H1 (cell line): Measurements from ENCODE around the gene PRDM4. TPM values are rescaled to one million over a fixed set of nuclear protein-coding genes. Genes with fewer than 3 reads are reported as not detected.

ENCODE experiments used
- CTCF ChIA-PET: fragments of 300-600 bp; sonication (Branson Sonifier 250); formaldehyde crosslinking; loops from one replicate; lab custom pipeline; 2021; ENCODE audit not compliant: partially characterized antibody; lab: Charles Lee
- POLR2A ChIA-PET: fragments of 300-600 bp; sonication (Branson Sonifier 250); formaldehyde crosslinking; loops from one replicate; lab custom pipeline; 2021; ENCODE audit warnings: inconsistent platforms; ENCODE audit not compliant: partially characterized antibody; lab: Charles Lee
- DNase-seq, 2 experiments: peaks; one replicate each; pipeline versions ENCODE4 v3.0.0 to v3.0.0-alpha.2; 2010 to 2022; ENCODE audit warnings: low spot score in 2 of 2, low read depth in 1 of 2, mixed read lengths in 1 of 2
- FAIRE-seq: peaks from 2 replicates; lab custom pipeline; 2011; peaks lifted over from hg19 to GRCh38; lab: Jason Lieb, UNC
- H2AFZ ChIP-seq: 2 replicates; pipeline ENCODE4 v1.8.1; 2012; ENCODE audit warnings: low read length, inconsistent platforms
- H2AK5ac ChIP-seq: 2 replicates; pipeline ENCODE4 v1.6.1; 2013; ENCODE audit warnings: low read depth, low read length
- H2BK120ac ChIP-seq: replicated peaks from 2 replicates; pipeline ENCODE3; 2013; ENCODE audit warnings: low read depth, low read length, inconsistent platforms
- H2BK12ac ChIP-seq: 2 replicates; pipeline ENCODE4 v1.6.1; 2013; ENCODE audit warnings: low read depth, low read length
- H2BK15ac ChIP-seq: 2 replicates; pipeline ENCODE4 v1.6.1; 2013; ENCODE audit warnings: low read length
- H2BK20ac ChIP-seq: 2 replicates; pipeline ENCODE4 v1.6.1; 2013; ENCODE audit warnings: low read length
- H2BK5ac ChIP-seq: 2 replicates; pipeline ENCODE4 v1.6.1; 2013; ENCODE audit warnings: low read depth, low read length
- H3K14ac ChIP-seq: 2 replicates; pipeline ENCODE4 v1.6.1; 2013; ENCODE audit warnings: inconsistent platforms; ENCODE audit not compliant: insufficient read length
- H3K18ac ChIP-seq: 2 replicates; pipeline ENCODE4 v1.6.1; 2013; ENCODE audit warnings: low read length; ENCODE audit errors: extremely low read depth
- H3K23ac ChIP-seq: 2 replicates; pipeline ENCODE4 v1.6.1; 2013; ENCODE audit warnings: inconsistent platforms; ENCODE audit not compliant: insufficient read length
- H3K23me2 ChIP-seq: 2 replicates; pipeline ENCODE4 v1.6.1; 2013; ENCODE audit warnings: low read depth, low read length
- H3K27ac ChIP-seq: 2 replicates; pipeline ENCODE4 v1.6.1; 2011; ENCODE audit warnings: low read depth, low read length, inconsistent platforms
- H3K27me3 ChIP-seq, 4 experiments: replicated peaks in 1 of 4; 1 replicate in 1 of 4; 2 replicates in 3 of 4; pipeline versions ENCODE4 v1.6.1 to v1.8.1; 2011 to 2013; ENCODE audit warnings: low read length in 3 of 4, mild to moderate bottlenecking in 3 of 4, inconsistent platforms in 2 of 4, mixed read lengths in 2 of 4, moderate library complexity in 1 of 4; ENCODE audit not compliant: control insufficient read depth in 3 of 4, insufficient read depth in 3 of 4; ENCODE audit errors: extremely low read depth in 1 of 4
- H3K36me3 ChIP-seq, 4 experiments: 2 replicates each; pipeline versions ENCODE4 v1.6.1 to v1.8.1; 2011 to 2013; ENCODE audit warnings: mild to moderate bottlenecking in 4 of 4, low read length in 3 of 4, moderate library complexity in 2 of 4, control low read depth in 1 of 4, inconsistent platforms in 1 of 4; ENCODE audit not compliant: insufficient read depth in 4 of 4, control insufficient read depth in 2 of 4
- H3K4ac ChIP-seq: replicated peaks from 2 replicates; pipeline ENCODE3; 2013; ENCODE audit warnings: low read length, low read depth, mixed read lengths, inconsistent platforms; ENCODE audit not compliant: insufficient read length
- H3K4me1 ChIP-seq, 4 experiments: replicated peaks in 1 of 4; 1 replicate in 1 of 4; 2 replicates in 3 of 4; pipeline versions ENCODE4 v1.6.1 to v1.8.1; 2011 to 2013; ENCODE audit warnings: low read length in 3 of 4, inconsistent platforms in 2 of 4, mixed read lengths in 1 of 4; ENCODE audit not compliant: insufficient read depth in 4 of 4, control insufficient read depth in 3 of 4
- H3K4me2 ChIP-seq, 2 experiments: 2 replicates each; pipeline versions ENCODE4 v1.6.1 to v1.8.1; 2011 to 2013; ENCODE audit warnings: low read depth in 2 of 2, low read length in 2 of 2, control low read depth in 1 of 2, inconsistent platforms in 1 of 2, mild to moderate bottlenecking in 1 of 2; ENCODE audit not compliant: insufficient read depth in 1 of 2
- H3K4me3 ChIP-seq, 4 experiments: fragments of 200-600, 300-600 bp in 1 of 4; sonication (generic), shearing (Covaris generic), sonication (Bioruptor Twin) in 1 of 4; 2 replicates each; pipeline versions ENCODE4 v1.5.1 to v1.8.1; 2011 to 2016; ENCODE audit warnings: low read length in 4 of 4, low read depth in 3 of 4, control low read depth in 2 of 4, inconsistent platforms in 2 of 4, mild to moderate bottlenecking in 2 of 4, mixed read lengths in 1 of 4, moderate library complexity in 1 of 4; ENCODE audit not compliant: insufficient read depth in 2 of 4; ENCODE audit errors: extremely low read depth in 1 of 4
- H3K56ac ChIP-seq: replicated peaks from 2 replicates; pipeline ENCODE3; 2013; ENCODE audit warnings: low read depth, mild to moderate bottlenecking, mixed read lengths, low read length, inconsistent platforms; ENCODE audit not compliant: insufficient read length
- H3K79me1 ChIP-seq: 2 replicates; pipeline ENCODE4 v1.6.1; 2013; ENCODE audit warnings: low read depth, low read length, control low read depth
- H3K79me2 ChIP-seq, 2 experiments: 2 replicates each; pipeline versions ENCODE4 v1.6.1 to v1.8.1; 2012 to 2013; ENCODE audit warnings: low read length in 2 of 2, mild to moderate bottlenecking in 2 of 2, inconsistent platforms in 1 of 2; ENCODE audit not compliant: insufficient read depth in 2 of 2, control insufficient read depth in 1 of 2
- H3K9ac ChIP-seq, 4 experiments: replicated peaks in 1 of 4; 1 replicate in 1 of 4; 2 replicates in 3 of 4; pipeline versions ENCODE4 v1.6.1 to v1.8.1; 2011 to 2013; ENCODE audit warnings: low read depth in 3 of 4, low read length in 3 of 4, control low read depth in 2 of 4, mild to moderate bottlenecking in 2 of 4, moderate library complexity in 2 of 4, inconsistent platforms in 1 of 4; ENCODE audit errors: extremely low read depth in 1 of 4
- H3K9me3 ChIP-seq, 2 experiments: 2 replicates each; pipeline versions ENCODE4 v1.6.1 to v1.8.1; 2012 to 2013; ENCODE audit warnings: mild to moderate bottlenecking in 2 of 2, moderate library complexity in 2 of 2, control low read depth in 1 of 2, inconsistent platforms in 1 of 2, low read depth in 1 of 2, low read length in 1 of 2, mixed read lengths in 1 of 2; ENCODE audit not compliant: insufficient read depth in 2 of 2
- H4K20me1 ChIP-seq, 2 experiments: replicated peaks in 1 of 2; 2 replicates each; pipeline versions ENCODE3 to v1.8.1; 2011 to 2013; ENCODE audit warnings: inconsistent platforms in 2 of 2, low read length in 2 of 2, mild to moderate bottlenecking in 1 of 2; ENCODE audit not compliant: insufficient read depth in 2 of 2, control insufficient read depth in 1 of 2
- H4K5ac ChIP-seq: 2 replicates; pipeline ENCODE4 v1.6.1; 2013; ENCODE audit warnings: low read length, low read depth, mixed read lengths, inconsistent platforms; ENCODE audit not compliant: insufficient read length
- H4K8ac ChIP-seq: 2 replicates; pipeline ENCODE4 v1.8.0; 2013; ENCODE audit warnings: mild to moderate bottlenecking, moderate library complexity, low read length, inconsistent platforms; ENCODE audit not compliant: insufficient read depth; ENCODE audit errors: extremely low read depth
- H4K91ac ChIP-seq: replicated peaks from 2 replicates; pipeline ENCODE3; 2013; ENCODE audit warnings: low read length, mixed read lengths, inconsistent platforms; ENCODE audit not compliant: insufficient read length
- CBX5 ChIP-seq: fragments of 300-800, 300-1000 bp; sonication (generic); IDR thresholded peaks from 2 replicates; pipeline ENCODE4 v1.7.1; 2016; ENCODE audit warnings: antibody characterized with exemption, low read length, low read depth
- CREB1 ChIP-seq: IDR thresholded peaks from 2 replicates; pipeline ENCODE4 v1.6.1; 2012; ENCODE audit warnings: inconsistent platforms
- EZH2 ChIP-seq: fragments of 200-600 bp; sonication (generic); IDR thresholded peaks from 2 replicates; pipeline ENCODE4 v1.7.1; 2012; ENCODE audit warnings: low read depth, mild to moderate bottlenecking, moderate library complexity, low read length, inconsistent platforms; ENCODE audit not compliant: severe bottlenecking
- GTF2F1 ChIP-seq: IDR thresholded peaks from 2 replicates; pipeline ENCODE4 v1.6.1; 2012; ENCODE audit warnings: low read depth, low read length, improper control_type of control experiment, borderline replicate concordance
- JUN ChIP-seq: IDR thresholded peaks from 2 replicates; pipeline ENCODE4 v1.6.1; 2011; ENCODE audit warnings: low read depth, mild to moderate bottlenecking, improper control_type of control experiment, low read length
- POLR2AphosphoS5 ChIP-seq: IDR thresholded peaks from 2 replicates; pipeline ENCODE4 v1.6.1; 2011; ENCODE audit warnings: low read depth, low read length
- RBBP5 ChIP-seq: IDR thresholded peaks from 2 replicates; pipeline ENCODE4 v1.7.1; 2012; ENCODE audit warnings: low read depth, mild to moderate bottlenecking, inconsistent platforms, low read length, moderate library complexity, borderline replicate concordance
- SP2 ChIP-seq: IDR thresholded peaks from 2 replicates; pipeline ENCODE4 v1.6.1; 2012; ENCODE audit warnings: mild to moderate bottlenecking, low read length, inconsistent platforms
- TBP ChIP-seq: IDR thresholded peaks from 2 replicates; pipeline ENCODE4 v1.6.1; 2011; ENCODE audit warnings: low read depth, low read length, improper control_type of control experiment
- TCF12 ChIP-seq: IDR thresholded peaks from 2 replicates; pipeline ENCODE4 v1.6.1; 2011; ENCODE audit warnings: low read depth, mild to moderate bottlenecking, low read length
- ZNF274 ChIP-seq: IDR thresholded peaks from 2 replicates; pipeline ENCODE4 v1.7.0; 2012; ENCODE audit warnings: low read length, borderline replicate concordance; ENCODE audit errors: extremely low read depth
- WGBS, 2 experiments: shearing (Covaris generic) in 1 of 2; methylation state at CpG; one replicate each; pipeline versions ENCODE4 v1.1.6 to v1.1.7; 2013 to 2015; ENCODE audit warnings: low lambda C conversion rate in 2 of 2, mixed read lengths in 2 of 2, inconsistent platforms in 1 of 2, low coverage in 1 of 2, missing lambda C conversion rate in 1 of 2; ENCODE audit not compliant: insufficient replicate concordance in 2 of 2, insufficient coverage in 1 of 2, insufficient read length in 1 of 2; ENCODE audit errors: extremely low coverage in 1 of 2, missing lambda C conversion rate in 1 of 2; 5-methylcytosine and 5-hydroxymethylcytosine counted together
- polyA plus RNA-seq, 7 experiments: library from polyadenylated mRNA; depleted of rRNA in 3 of 7; stranded (reverse) in 5 of 7; unstranded in 2 of 7; fragments of >200 nt in 5 of 7; fragments of 200-250 nt in 2 of 7; gene quantifications; 1 replicate in 5 of 7; 2 replicates in 1 of 7; 4 replicates in 1 of 7; pipeline versions ENCODE4 v1.2.1 to v1.2.3, GENCODE V29; 2011 to 2013; ENCODE audit warnings: missing spikeins in 2 of 7, mixed read lengths in 2 of 7
- total RNA-seq: library from RNA; stranded (reverse); fragmentation: NEBNext Ultra II Directional; extraction: Animal tissue kit (Norgen Biotek cat#: 25700); gene quantifications from 2 replicates; pipeline ENCODE4 v1.2.1, GENCODE V29; 2021

PRDM4 gene
- total and polyA plus RNA-seq, 2 of the 8 experiments (the other 6 are each of a cell fraction or from before 2014, with no cell fraction given), result 10.1 to 17.5 TPM

DNA sequence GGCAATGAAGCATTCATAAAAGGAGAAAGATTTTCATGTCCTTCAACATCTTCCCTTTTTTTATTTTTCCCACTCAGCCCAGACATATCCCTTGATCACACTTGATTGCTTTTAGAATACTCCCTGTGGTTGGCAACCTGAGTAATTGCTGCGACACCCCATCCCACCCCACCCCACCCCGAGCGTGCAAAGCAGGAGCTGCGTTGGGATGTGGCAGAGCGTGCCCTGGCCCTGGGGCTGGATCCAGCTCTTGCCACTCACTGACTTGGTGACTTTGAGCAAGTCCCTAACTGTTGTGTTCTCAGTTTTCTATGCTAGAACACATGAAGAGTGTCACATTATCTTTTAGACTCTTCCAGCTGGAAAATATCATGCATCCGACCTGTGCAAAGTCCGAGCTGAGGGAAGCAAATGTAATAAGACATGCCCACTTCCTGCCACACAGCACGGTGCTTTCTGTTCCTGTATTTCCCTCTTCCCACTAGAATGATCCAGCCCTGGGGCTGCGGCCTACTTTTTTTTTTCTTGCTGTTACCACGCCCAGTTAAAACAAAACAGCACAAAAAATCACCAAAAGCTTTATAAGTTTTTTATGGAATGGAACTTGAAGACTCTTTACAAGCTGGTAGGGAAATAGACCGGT is 17.6 kb upstream of the PRDM4 start:
- H2AFZ ChIP-seq, result no peak overlapping the region
- POLR2A ChIA-PET, result no interaction called here
- no peak overlapping the region for H2BK12ac ChIP-seq
- TF ChIP-seq GTF2F1 (no peak), TCF12 (no peak), JUN (no peak), RBBP5 (no peak), TBP (no peak), CBX5 (no peak), ZNF274 (no peak), SP2 (no peak), EZH2 (no peak), POLR2AphosphoS5 (no peak), CREB1 (no peak)
- H3K23me2 ChIP-seq, result peaks cover 5% of the 10 kb centered on the region; the same call in 1 of the 2 replicates
- no peak overlapping the region for H3K56ac ChIP-seq
- no peak overlapping the region for H3K9ac ChIP-seq
- no peak overlapping the region for H2BK5ac ChIP-seq
- H4K20me1 ChIP-seq, result no peaks in the 10 kb centered on the region
- 86% methylated on average over 11 of the region's 11 CpGs; no CpG with 5 or more reads in 1 of the 2 experiments for WGBS, 2 experiments
- H2BK15ac ChIP-seq, result no peak overlapping the region
- H3K27me3 ChIP-seq, result peaks cover 21 to 43% (median 40%) of the 10 kb centered on the region in 4 experiments
- no peaks in the 10 kb centered on the region for H3K9me3 ChIP-seq
- H4K5ac ChIP-seq, result no peak overlapping the region
- DNase-seq (no peak), FAIRE-seq (no peak)
- H3K4me1 ChIP-seq, result peaks cover 0 to 3% (median 0%) of the 10 kb centered on the region in 4 experiments; a peak in 2 of 7 replicates
- no peak overlapping the region for H4K8ac ChIP-seq
- H2AK5ac ChIP-seq, result no peak overlapping the region
- H3K4ac ChIP-seq, result no peak overlapping the region
- H3K36me3 ChIP-seq, result no peaks in the 10 kb centered on the region
- no peak overlapping the region for H3K4me3 ChIP-seq
- no peak overlapping the region for H2BK120ac ChIP-seq
- H2BK20ac ChIP-seq, result no peak overlapping the region
- H3K14ac ChIP-seq, result no peak overlapping the region
- H3K79me1 ChIP-seq, result no peaks in the 10 kb centered on the region
- no peak overlapping the region for H3K4me2 ChIP-seq
- no peak overlapping the region for H3K27ac ChIP-seq
- no peak overlapping the region for H3K23ac ChIP-seq
- H3K79me2 ChIP-seq, result no peaks in the 10 kb centered on the region
- H3K18ac ChIP-seq, result no peak overlapping the region
- H4K91ac ChIP-seq, result no peak overlapping the region
- CTCF ChIA-PET, result interaction anchor here (0.6 to 1.5 kb wide), 3 partner anchors 17 to 65 kb away, joined by 3 read pairs; no protein-coding TSS in a partner anchor
